Measurements from ENCODE around the gene SLC38A5. TPM values are rescaled to one million over a fixed set of nuclear protein-coding genes. Genes with fewer than 3 reads are reported as not detected.

Gene SLC38A5
- total RNA-seq, 1 donor = 97.0 TPM

DNA sequence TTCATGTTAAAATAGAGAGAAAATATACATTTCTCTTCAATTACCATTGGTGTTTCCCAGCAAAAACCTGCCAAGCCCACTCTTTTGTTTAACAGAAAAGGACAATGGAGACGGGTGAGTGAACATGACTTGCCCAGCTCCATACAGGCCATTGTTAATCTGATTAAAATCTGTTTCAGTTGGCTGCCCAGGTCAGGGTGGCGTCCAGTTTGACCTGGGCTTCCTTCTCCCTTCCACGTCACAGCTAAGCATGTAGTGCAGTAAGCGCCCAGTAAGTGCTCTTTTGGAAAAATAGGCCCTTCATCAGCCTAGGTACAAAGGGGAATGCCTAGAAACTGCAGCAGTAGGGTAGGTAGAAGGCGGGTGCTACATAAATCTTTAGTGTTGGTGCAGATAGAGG, 37.2 kb upstream of the SLC38A5 start:
- TF ChIP-seq, protein P1, sequence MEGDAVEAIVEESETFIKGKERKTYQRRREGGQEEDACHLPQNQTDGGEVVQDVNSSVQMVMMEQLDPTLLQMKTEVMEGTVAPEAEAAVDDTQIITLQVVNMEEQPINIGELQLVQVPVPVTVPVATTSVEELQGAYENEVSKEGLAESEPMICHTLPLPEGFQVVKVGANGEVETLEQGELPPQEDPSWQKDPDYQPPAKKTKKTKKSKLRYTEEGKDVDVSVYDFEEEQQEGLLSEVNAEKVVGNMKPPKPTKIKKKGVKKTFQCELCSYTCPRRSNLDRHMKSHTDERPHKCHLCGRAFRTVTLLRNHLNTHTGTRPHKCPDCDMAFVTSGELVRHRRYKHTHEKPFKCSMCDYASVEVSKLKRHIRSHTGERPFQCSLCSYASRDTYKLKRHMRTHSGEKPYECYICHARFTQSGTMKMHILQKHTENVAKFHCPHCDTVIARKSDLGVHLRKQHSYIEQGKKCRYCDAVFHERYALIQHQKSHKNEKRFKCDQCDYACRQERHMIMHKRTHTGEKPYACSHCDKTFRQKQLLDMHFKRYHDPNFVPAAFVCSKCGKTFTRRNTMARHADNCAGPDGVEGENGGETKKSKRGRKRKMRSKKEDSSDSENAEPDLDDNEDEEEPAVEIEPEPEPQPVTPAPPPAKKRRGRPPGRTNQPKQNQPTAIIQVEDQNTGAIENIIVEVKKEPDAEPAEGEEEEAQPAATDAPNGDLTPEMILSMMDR (IDR thresholded peaks at IDR 0.05; ENCODE audit: insufficient read depth, low read length) = no peak
- H3K4me3 ChIP-seq (ENCODE audit: low read depth, low read length) = no peak overlapping the region
- DNase-seq (ENCODE audit: low read depth) = no peak

GRCh38 chrX:48505481-48505880, 35.4 kb upstream of the SLC38A5 start:
- no peak for DNase-seq (ENCODE audit: low read depth)
- no peak overlapping the region for H3K4me3 ChIP-seq (ENCODE audit: low read depth, low read length)
- TF ChIP-seq, protein P1 (IDR thresholded peaks at IDR 0.05; ENCODE audit: insufficient read depth, low read length) = no peak

- TF ChIP-seq, protein P1 (IDR thresholded peaks at IDR 0.05; ENCODE audit: insufficient read depth, low read length) = no peak
- no peak overlapping the region for H3K4me3 ChIP-seq (ENCODE audit: low read depth, low read length)
- no peak for DNase-seq (ENCODE audit: low read depth)
Observed at GRCh38 chrX:48504261-48504660, 34.2 kb upstream of the SLC38A5 start.

DNA sequence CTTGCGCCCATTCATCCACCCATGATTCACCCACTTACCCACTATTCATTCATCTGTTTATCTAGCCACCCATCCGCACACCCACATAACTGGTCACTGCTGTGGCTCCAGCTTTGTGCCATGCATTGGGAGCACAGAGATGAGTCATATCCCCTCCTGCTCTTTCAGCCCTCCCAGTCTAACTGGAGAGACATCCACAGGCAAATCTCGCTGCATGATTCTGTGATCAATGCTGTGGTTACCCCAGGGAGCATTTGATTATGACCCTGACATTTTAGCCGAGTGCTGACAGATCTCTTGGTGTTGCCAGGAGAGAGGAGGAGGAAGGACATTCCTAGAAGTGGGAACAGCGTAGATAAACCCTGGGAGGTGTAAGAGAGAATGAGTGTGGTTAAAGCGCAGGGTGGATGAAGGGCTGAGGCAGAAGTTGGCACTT, 28.3 kb upstream of the SLC38A5 start:
- DNase-seq (ENCODE audit: low read depth) = peak; percentile 63
- no peak overlapping the region for H3K4me3 ChIP-seq (ENCODE audit: low read depth, low read length)
- TF ChIP-seq, protein P1 (IDR thresholded peaks at IDR 0.05; ENCODE audit: insufficient read depth, low read length) = no peak

DNA sequence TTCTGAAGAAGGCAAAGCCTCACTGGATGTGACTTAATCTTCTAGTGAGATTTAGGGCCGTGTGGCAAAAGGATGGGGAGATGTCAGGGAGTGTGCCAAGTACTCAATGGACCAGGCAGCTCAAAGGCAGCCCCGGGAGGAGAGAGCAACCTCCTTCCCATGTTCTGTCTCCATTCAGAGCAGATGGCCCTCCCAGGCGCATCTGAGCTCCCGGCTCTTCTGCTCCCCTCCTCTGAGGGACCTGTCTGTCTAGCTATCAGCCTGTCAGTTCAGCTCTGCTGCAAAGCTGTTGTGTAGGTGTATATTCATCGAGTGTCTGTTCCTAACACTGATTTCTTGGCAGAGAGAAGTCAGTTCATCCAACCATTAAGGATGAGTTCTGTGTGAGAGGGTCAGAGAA, 27.8 kb upstream of the SLC38A5 start:
- TF ChIP-seq, protein P1 (IDR thresholded peaks at IDR 0.05; ENCODE audit: insufficient read depth, low read length) = no peak
- DNase-seq (ENCODE audit: low read depth) = no peak
- H3K4me3 ChIP-seq (ENCODE audit: low read depth, low read length) = no peak overlapping the region

GRCh38 chrX:48496660-48497059, 26.6 kb upstream of the SLC38A5 start:
- DNase-seq (ENCODE audit: low read depth) = no peak
- TF ChIP-seq, protein P1 (IDR thresholded peaks at IDR 0.05; ENCODE audit: insufficient read depth, low read length) = no peak
- no peak overlapping the region for H3K4me3 ChIP-seq (ENCODE audit: low read depth, low read length)

DNA sequence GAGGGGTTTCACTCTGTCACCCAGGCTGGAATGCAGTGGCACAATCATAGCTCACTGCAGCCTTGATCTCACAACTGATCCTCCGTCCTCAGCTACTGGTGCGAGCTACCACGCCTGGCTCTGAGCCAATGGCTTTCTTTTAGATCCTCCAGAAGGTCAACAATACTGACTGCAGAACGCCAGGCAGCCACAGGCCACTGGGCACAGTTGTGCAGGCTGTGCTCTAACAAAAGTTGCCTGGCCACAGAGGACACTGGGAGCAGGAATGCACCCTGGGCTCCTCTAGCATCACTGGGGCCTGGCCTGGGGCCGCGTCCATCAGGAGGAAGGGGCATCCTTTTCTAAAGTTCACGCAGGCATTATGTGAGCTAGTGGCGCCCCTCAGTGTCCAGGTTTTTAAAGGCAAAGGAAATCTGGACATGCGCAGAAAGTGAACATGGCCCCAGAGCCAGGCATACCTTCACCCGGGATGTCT, 23.9 kb upstream of the SLC38A5 start:
- peak; percentile 55 for DNase-seq (ENCODE audit: low read depth)
- H3K4me3 ChIP-seq (ENCODE audit: low read depth, low read length) = no peak overlapping the region
- TF ChIP-seq, protein P1 (IDR thresholded peaks at IDR 0.05; ENCODE audit: insufficient read depth, low read length) = peak; percentile 37

Data from fibroblast of the aortic adventitia (primary cell).